Endodermal cell (in vitro differentiated cells): ENCODE measurements around the gene HNMT. TPM values are rescaled to one million over a fixed set of nuclear protein-coding genes. Genes with fewer than 3 reads are reported as not detected.

Source experiments
- DNase-seq: peaks from one replicate; pipeline ENCODE4 v3.0.0-alpha.2; 2017
- H3K27ac ChIP-seq: 2 replicates; pipeline ENCODE4 v1.5.1; 2013; ENCODE audit warnings: mild to moderate bottlenecking, low read depth, low read length, moderate library complexity
- H3K27me3 ChIP-seq: 2 replicates; pipeline ENCODE4 v1.6.1; 2013; ENCODE audit warnings: mild to moderate bottlenecking, low read length, moderate library complexity; ENCODE audit not compliant: insufficient read depth, control insufficient read depth, poor library complexity, severe bottlenecking
- H3K36me3 ChIP-seq: 2 replicates; pipeline ENCODE4 v1.7.0; 2013; ENCODE audit warnings: mild to moderate bottlenecking, low read length, moderate library complexity; ENCODE audit not compliant: control insufficient read depth, insufficient read depth
- H3K4me1 ChIP-seq: one replicate; pipeline ENCODE4 v1.7.0; 2013; ENCODE audit warnings: low read length; ENCODE audit not compliant: control insufficient read depth, insufficient read depth
- H3K4me3 ChIP-seq: 2 replicates; pipeline ENCODE4 v1.5.1; 2013; ENCODE audit warnings: mild to moderate bottlenecking, low read length, moderate library complexity
- H3K9ac ChIP-seq: 2 replicates; pipeline ENCODE4 v1.6.1; 2013; ENCODE audit warnings: mild to moderate bottlenecking, low read length, moderate library complexity; ENCODE audit not compliant: poor library complexity, severe bottlenecking; ENCODE audit errors: extremely low read depth
- H3K9me3 ChIP-seq: 2 replicates; pipeline ENCODE4 v1.6.1; 2013; ENCODE audit warnings: mild to moderate bottlenecking, low read length, moderate library complexity; ENCODE audit not compliant: control insufficient read depth
- H3K27ac Mint-ChIP-seq: 2 replicates; pipeline ENCODE4 v1.8.0; 2020; ENCODE audit warnings: mixed read lengths
- H3K27me3 Mint-ChIP-seq: 2 replicates; pipeline ENCODE4 v1.8.0; 2021; ENCODE audit warnings: mild to moderate bottlenecking, mixed read lengths; ENCODE audit not compliant: insufficient read depth
- H3K36me3 Mint-ChIP-seq: 2 replicates; pipeline ENCODE4 v1.8.0; 2020; ENCODE audit warnings: low read depth, mixed read lengths
- H3K4me1 Mint-ChIP-seq: 2 replicates; pipeline ENCODE4 v1.8.0; 2020; ENCODE audit warnings: mixed read lengths
- H3K4me3 Mint-ChIP-seq: 2 replicates; pipeline ENCODE4 v1.8.0; 2020; ENCODE audit warnings: mild to moderate bottlenecking, moderate library complexity, mixed read lengths
- H3K9me3 Mint-ChIP-seq: 2 replicates; pipeline ENCODE4 v1.8.0; 2020; ENCODE audit warnings: mild to moderate bottlenecking, mixed read lengths
- CTCF ChIP-seq: fragments of 200-600 bp; sonication (generic); conservative IDR thresholded peaks from 2 replicates; pipeline ENCODE4 v1.5.0; 2021; ENCODE audit warnings: antibody characterized with exemption, mild to moderate bottlenecking
- WGBS, 2 experiments: methylation state at CpG; one replicate each; pipeline versions ENCODE4 v1.1.5 to v1.1.7; 2013; ENCODE audit warnings: missing lambda C conversion rate in 2 of 2, mixed read lengths in 1 of 2; ENCODE audit not compliant: insufficient coverage in 1 of 2, insufficient read length in 1 of 2; 5-methylcytosine and 5-hydroxymethylcytosine counted together
- total RNA-seq, 2 donors: library from RNA; stranded (reverse); fragmentation: NEBNext Ultra II Directional in 1 of 2; extraction: Animal tissue kit (Norgen Biotek cat#: 25700) in 1 of 2; gene quantifications; 2 replicates in 1 of 2; 3 replicates in 1 of 2; pipeline ENCODE4 v1.2.1, GENCODE V29; 2021

Gene HNMT
- total RNA-seq, 2 donors from 2014 or later: 10.6 to 18.0 TPM

- Histone ChIP-seq H3K4me3 (no peak overlapping the region), H3K27me3 (peaks cover 6% of the 10 kb centered on the region), H3K9me3 (no peaks in the 10 kb centered on the region), H3K4me1 (peaks cover 3% of the 10 kb centered on the region), H3K9ac (no peak overlapping the region), H3K36me3 (no peaks in the 10 kb centered on the region), H3K27ac (no peak overlapping the region)
- Mint-ChIP-seq H3K4me3 (no peak overlapping the region), H3K4me1 (peaks cover 37% of the 10 kb centered on the region), H3K9me3 (peaks cover 3% of the 10 kb centered on the region), H3K36me3 (no peaks in the 10 kb centered on the region), H3K27me3 (peaks cover 39% of the 10 kb centered on the region), H3K27ac (no peak overlapping the region)
- no peak for TF ChIP-seq CTCF
- WGBS, 2 experiments: 87 to 91% methylated on average over 3 to 4 of the region's 4 CpGs
- DNase-seq: no peak
Measured at GRCh38 chr2:137950238-137950637, 14.0 kb upstream of the HNMT start.

- H3K4me1 ChIP-seq: peaks cover 3% of the 10 kb centered on the region
- H3K27ac ChIP-seq: no peak overlapping the region
- H3K27me3 Mint-ChIP-seq: peaks cover 27% of the 10 kb centered on the region
- H3K9ac ChIP-seq: no peak overlapping the region
- H3K9me3 Mint-ChIP-seq: peaks cover 3% of the 10 kb centered on the region
- H3K4me3 ChIP-seq: no peak overlapping the region
- TF ChIP-seq CTCF: no peak
- H3K36me3 Mint-ChIP-seq: no peaks in the 10 kb centered on the region
- no peak for DNase-seq
- peaks cover 43% of the 10 kb centered on the region for H3K4me1 Mint-ChIP-seq
- no peak overlapping the region for H3K27ac Mint-ChIP-seq
- no peaks in the 10 kb centered on the region for H3K36me3 ChIP-seq
- H3K4me3 Mint-ChIP-seq: no peak overlapping the region
- peaks cover 6% of the 10 kb centered on the region for H3K27me3 ChIP-seq
- 56 to 88% methylated on average over 1 to 2 of the region's 3 CpGs for WGBS, 2 experiments
- no peaks in the 10 kb centered on the region for H3K9me3 ChIP-seq
Measured at GRCh38 chr2:137951586-137951985, 12.7 kb upstream of the HNMT start.

GRCh38 chr2:137952586-137953129, 11.6 kb upstream of the HNMT start:
- no peak overlapping the region for H3K27ac Mint-ChIP-seq
- H3K27me3 ChIP-seq: no peaks in the 10 kb centered on the region
- H3K9ac ChIP-seq: no peak overlapping the region
- H3K36me3 Mint-ChIP-seq: no peaks in the 10 kb centered on the region
- no peak for TF ChIP-seq CTCF
- peaks cover 3% of the 10 kb centered on the region for H3K9me3 Mint-ChIP-seq
- H3K27ac ChIP-seq: no peak overlapping the region
- no peak overlapping the region for H3K4me3 ChIP-seq
- H3K4me1 Mint-ChIP-seq: peaks cover 35% of the 10 kb centered on the region
- 64 to 73% methylated on average over 7 to 9 of the region's 9 CpGs for WGBS, 2 experiments
- H3K36me3 ChIP-seq: no peaks in the 10 kb centered on the region
- H3K27me3 Mint-ChIP-seq: peaks cover 22% of the 10 kb centered on the region
- DNase-seq: no peak
- no peaks in the 10 kb centered on the region for H3K9me3 ChIP-seq
- no peak overlapping the region for H3K4me3 Mint-ChIP-seq
- H3K4me1 ChIP-seq: peaks cover 3% of the 10 kb centered on the region
